ENCODE data around the gene KMT2D.

Gene KMT2D

GRCh38 chr12:49048953-49049352 is 11.6 kb downstream of the KMT2D start:
- no peak overlapping the region for H3K4me3 ChIP-seq (ENCODE audit: low read depth, low read length)
- DNase-seq (ENCODE audit: low read depth) = no peak
- no peak for TF ChIP-seq MAX (IDR thresholded peaks at IDR 0.05; ENCODE audit: low read depth, low read length)
- no peak for TF ChIP-seq CTCF (IDR thresholded peaks at IDR 0.05; ENCODE audit: low read depth, low read length)
- TF ChIP-seq MYC (IDR thresholded peaks at IDR 0.05; ENCODE audit: low read depth, low read length) = no peak
- no peak for TF ChIP-seq POLR2A (IDR thresholded peaks at IDR 0.05; ENCODE audit: extremely low read depth, insufficient read length)

- no peak for DNase-seq (ENCODE audit: low read depth)
- no peak overlapping the region for H3K4me3 ChIP-seq (ENCODE audit: low read depth, low read length)
- no peak for TF ChIP-seq MYC (IDR thresholded peaks at IDR 0.05; ENCODE audit: low read depth, low read length)
- TF ChIP-seq MAX (IDR thresholded peaks at IDR 0.05; ENCODE audit: low read depth, low read length) = no peak
- TF ChIP-seq POLR2A (IDR thresholded peaks at IDR 0.05; ENCODE audit: extremely low read depth, insufficient read length) = no peak
- no peak for TF ChIP-seq CTCF (IDR thresholded peaks at IDR 0.05; ENCODE audit: low read depth, low read length)
Observed at GRCh38 chr12:49046129-49046895, 14.3 kb downstream of the KMT2D start.

GRCh38 chr12:49044660-49045059 is 15.9 kb downstream of the KMT2D start:
- no peak for DNase-seq (ENCODE audit: low read depth)
- no peak overlapping the region for H3K4me3 ChIP-seq (ENCODE audit: low read depth, low read length)
- TF ChIP-seq POLR2A (IDR thresholded peaks at IDR 0.05; ENCODE audit: extremely low read depth, insufficient read length) (no peak), MYC (IDR thresholded peaks at IDR 0.05; ENCODE audit: low read depth, low read length) (no peak), MAX (IDR thresholded peaks at IDR 0.05; ENCODE audit: low read depth, low read length) (no peak), CTCF (IDR thresholded peaks at IDR 0.05; ENCODE audit: low read depth, low read length) (no peak)

- TF ChIP-seq MYC (IDR thresholded peaks at IDR 0.05; ENCODE audit: low read depth, low read length) (peak; percentile 68), MAX (IDR thresholded peaks at IDR 0.05; ENCODE audit: low read depth, low read length) (peak; percentile 76), POLR2A (IDR thresholded peaks at IDR 0.05; ENCODE audit: extremely low read depth, insufficient read length) (no peak), CTCF (IDR thresholded peaks at IDR 0.05; ENCODE audit: low read depth, low read length) (peak; percentile 95)
- no peak overlapping the region for H3K4me3 ChIP-seq (ENCODE audit: low read depth, low read length)
- peak; percentile 85 for DNase-seq (ENCODE audit: low read depth)
Observed at GRCh38 chr12:49043856-49044258, 16.7 kb downstream of the KMT2D start.

- H3K4me3 ChIP-seq (ENCODE audit: low read depth, low read length) = no peak overlapping the region
- TF ChIP-seq POLR2A (IDR thresholded peaks at IDR 0.05; ENCODE audit: extremely low read depth, insufficient read length) = no peak
- no peak for TF ChIP-seq MYC (IDR thresholded peaks at IDR 0.05; ENCODE audit: low read depth, low read length)
- TF ChIP-seq CTCF (IDR thresholded peaks at IDR 0.05; ENCODE audit: low read depth, low read length) = no peak
- no peak for TF ChIP-seq MAX (IDR thresholded peaks at IDR 0.05; ENCODE audit: low read depth, low read length)
- DNase-seq (ENCODE audit: low read depth) = no peak
Observed at GRCh38 chr12:49043241-49043640, 17.4 kb downstream of the KMT2D start.
